Duodenal mucosa (tissue), 2 donors: ENCODE data around the gene GID8.

Experiments used
- H3K27ac ChIP-seq: one replicate; pipeline ENCODE4 v1.7.0; 2013; ENCODE audit warnings: low read depth, low read length
- H3K27me3 ChIP-seq, 2 donors: one replicate each; pipeline ENCODE4 v1.7.0; 2013; ENCODE audit warnings: low read length in 2 of 2, control low read depth in 1 of 2; ENCODE audit not compliant: insufficient read depth in 2 of 2, control insufficient read depth in 1 of 2
- H3K36me3 ChIP-seq, 2 donors: one replicate each; pipeline ENCODE4 v1.7.0; 2013; ENCODE audit warnings: low read length in 2 of 2, control low read depth in 1 of 2; ENCODE audit not compliant: insufficient read depth in 2 of 2, control insufficient read depth in 1 of 2
- H3K4me1 ChIP-seq, 2 donors: one replicate each; pipeline ENCODE4 v1.7.0; 2013; ENCODE audit warnings: low read length in 2 of 2, control low read depth in 1 of 2; ENCODE audit not compliant: insufficient read depth in 2 of 2, control insufficient read depth in 1 of 2
- H3K4me3 ChIP-seq, 2 donors: one replicate each; pipeline ENCODE4 v1.7.0; 2013; ENCODE audit warnings: low read length in 2 of 2, low read depth in 1 of 2
- H3K9ac ChIP-seq, 2 donors: one replicate each; pipeline ENCODE4 v1.7.0; 2013; ENCODE audit warnings: low read length in 2 of 2, low read depth in 1 of 2
- H3K9me3 ChIP-seq, 2 donors: one replicate each; pipeline ENCODE4 v1.7.0; 2013; ENCODE audit warnings: low read length in 2 of 2, control low read depth in 1 of 2; ENCODE audit not compliant: control insufficient read depth in 1 of 2

The GID8 gene

DNA sequence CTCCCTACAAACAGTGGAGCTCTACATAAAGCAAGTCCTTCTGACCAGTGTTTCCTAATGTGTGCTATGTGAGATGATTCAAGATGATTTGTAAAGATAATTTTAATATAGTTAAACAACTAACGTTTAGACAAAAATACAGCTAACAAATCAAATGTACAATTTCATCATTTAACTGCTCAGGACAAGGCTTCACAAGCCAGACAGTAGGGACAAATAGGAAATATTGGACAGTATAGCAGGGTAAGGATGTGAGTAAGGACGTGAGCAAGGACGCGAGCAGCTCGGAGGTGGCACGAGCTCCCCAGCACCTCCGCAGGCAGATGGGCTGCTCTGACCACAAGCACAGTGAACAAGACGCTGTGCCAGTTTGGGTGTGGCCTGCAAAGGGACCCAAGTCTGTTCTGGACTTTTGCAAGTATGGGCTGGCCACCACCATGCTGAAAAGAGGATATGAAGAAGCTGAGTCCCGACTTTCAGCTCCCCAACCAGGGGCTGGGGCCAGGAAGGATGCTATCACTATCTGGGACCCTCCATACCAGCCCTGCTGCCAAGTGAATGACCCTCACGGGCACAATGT, 26.2 kb upstream of the GID8 start:
- Histone ChIP-seq H3K9me3 (no peaks in the 10 kb centered on the region), H3K36me3 (peaks cover 48 to 61% of the 10 kb centered on the region in 2 donors), H3K4me3 (no peak overlapping the region), H3K27ac (no peak overlapping the region), H3K9ac (no peak overlapping the region), H3K27me3 (no peaks in the 10 kb centered on the region), H3K4me1 (peaks cover 17 to 19% of the 10 kb centered on the region in 2 donors)

DNA sequence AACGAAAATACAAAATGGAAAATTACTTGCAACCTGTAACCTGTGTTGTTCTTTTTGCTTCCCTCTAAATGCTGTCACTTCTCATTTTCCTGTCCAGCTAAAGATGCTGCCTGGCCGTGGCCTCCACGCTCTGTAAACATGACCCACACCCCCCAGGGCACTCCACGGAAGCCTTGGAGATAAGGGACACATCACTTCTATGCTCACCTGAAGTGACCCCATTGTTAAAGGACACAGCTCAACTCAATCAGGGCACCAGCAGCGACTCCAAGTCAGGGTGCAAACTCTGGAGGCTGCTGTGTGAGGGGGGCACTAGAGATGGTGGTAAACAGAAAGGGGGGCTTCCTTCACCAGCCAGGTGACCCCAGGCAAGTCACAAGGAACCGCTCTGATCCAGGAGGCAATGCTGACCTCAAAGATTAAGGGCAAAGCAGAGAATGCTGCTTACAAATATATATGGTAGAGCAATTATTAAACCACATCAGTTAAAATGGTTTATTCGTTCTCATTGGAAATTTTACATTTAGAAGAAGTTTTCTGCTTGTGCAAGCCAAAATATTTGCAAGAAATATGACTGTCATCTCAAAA, 24.8 kb upstream of the GID8 start:
- Histone ChIP-seq H3K9ac (no peak overlapping the region), H3K4me3 (no peak overlapping the region), H3K36me3 (peaks cover 38 to 47% of the 10 kb centered on the region in 2 donors), H3K4me1 (peaks cover 31% of the 10 kb centered on the region in 2 donors), H3K27me3 (no peaks in the 10 kb centered on the region), H3K27ac (no peak overlapping the region), H3K9me3 (no peaks in the 10 kb centered on the region)

DNA sequence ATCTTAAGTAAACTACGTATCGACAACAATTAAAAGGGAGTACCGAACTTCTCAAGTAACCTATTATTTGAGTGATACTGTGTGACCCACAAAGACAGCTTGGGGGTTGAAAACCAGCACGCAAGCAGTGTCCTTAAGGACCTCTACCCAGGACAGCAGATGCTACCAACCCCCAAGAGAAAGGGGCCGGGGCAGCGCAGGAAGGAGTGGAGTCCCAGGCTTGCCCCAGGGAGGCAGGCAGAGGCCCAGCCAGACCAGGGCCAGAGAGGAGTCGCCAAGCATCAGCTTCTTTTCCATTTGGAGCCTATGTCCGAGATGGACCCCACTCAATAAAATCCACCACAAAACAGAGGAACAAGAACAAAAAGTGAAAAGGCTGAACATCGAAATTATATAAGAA, 23.5 kb upstream of the GID8 start:
- no peaks in the 10 kb centered on the region for H3K9me3 ChIP-seq
- H3K4me1 ChIP-seq, result peaks cover 40 to 41% of the 10 kb centered on the region in 2 donors
- no peak overlapping the region for H3K27ac ChIP-seq
- H3K4me3 ChIP-seq, result no peak overlapping the region
- H3K27me3 ChIP-seq, result no peaks in the 10 kb centered on the region
- H3K9ac ChIP-seq, result no peak overlapping the region
- H3K36me3 ChIP-seq, result peaks cover 31 to 34% of the 10 kb centered on the region in 2 donors

GRCh38 chr20:62914970-62915457, 22.9 kb upstream of the GID8 start:
- Histone ChIP-seq H3K4me3 (peak overlapping the region in 1 of 2 donors; percentile 38), H3K9ac (no peak overlapping the region), H3K27me3 (no peaks in the 10 kb centered on the region), H3K27ac (no peak overlapping the region), H3K4me1 (peaks cover 46% of the 10 kb centered on the region in 2 donors), H3K9me3 (no peaks in the 10 kb centered on the region), H3K36me3 (peaks cover 25 to 28% of the 10 kb centered on the region in 2 donors)

DNA sequence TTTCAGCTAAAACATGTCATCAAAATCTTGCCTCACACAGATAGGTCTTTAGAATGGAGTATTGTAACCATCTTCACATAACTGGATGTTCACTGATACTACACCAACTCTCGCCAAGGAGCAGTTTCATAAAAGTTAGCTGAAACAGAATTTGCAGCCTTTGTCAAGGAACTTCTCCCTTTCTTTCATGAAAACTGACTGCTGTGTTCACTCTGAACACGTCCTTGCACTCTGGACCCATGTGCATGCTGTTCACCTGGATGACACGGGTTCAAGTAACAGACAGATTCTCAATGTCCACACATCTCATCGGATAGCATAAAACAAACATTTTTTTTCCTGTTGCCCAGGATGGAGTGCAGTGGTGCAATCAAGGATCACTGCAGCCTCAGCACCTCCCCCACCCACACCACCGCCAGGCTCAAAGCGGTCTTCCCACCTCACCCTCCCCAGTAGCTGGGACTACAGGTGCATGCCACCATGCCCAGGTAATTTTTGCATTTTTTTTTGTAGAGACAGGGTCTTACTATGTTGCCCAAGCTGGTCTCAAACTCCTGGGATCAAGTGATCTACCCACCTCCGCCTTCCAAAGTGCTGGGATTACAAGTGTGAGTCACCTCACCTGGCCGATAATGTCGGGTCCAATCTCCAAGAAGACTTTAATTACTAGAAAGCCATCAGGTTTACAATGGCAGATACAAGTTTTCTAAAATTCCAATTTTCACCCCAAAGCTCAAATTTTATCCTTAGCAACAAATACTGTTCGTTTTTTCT, 21.1 kb upstream of the GID8 start:
- Histone ChIP-seq H3K9me3 (no peaks in the 10 kb centered on the region), H3K4me3 (no peak overlapping the region), H3K4me1 (peaks cover 60 to 64% of the 10 kb centered on the region in 2 donors), H3K36me3 (peaks cover 8 to 10% of the 10 kb centered on the region in 2 donors), H3K27me3 (no peaks in the 10 kb centered on the region), H3K27ac (no peak overlapping the region), H3K9ac (no peak overlapping the region)

DNA sequence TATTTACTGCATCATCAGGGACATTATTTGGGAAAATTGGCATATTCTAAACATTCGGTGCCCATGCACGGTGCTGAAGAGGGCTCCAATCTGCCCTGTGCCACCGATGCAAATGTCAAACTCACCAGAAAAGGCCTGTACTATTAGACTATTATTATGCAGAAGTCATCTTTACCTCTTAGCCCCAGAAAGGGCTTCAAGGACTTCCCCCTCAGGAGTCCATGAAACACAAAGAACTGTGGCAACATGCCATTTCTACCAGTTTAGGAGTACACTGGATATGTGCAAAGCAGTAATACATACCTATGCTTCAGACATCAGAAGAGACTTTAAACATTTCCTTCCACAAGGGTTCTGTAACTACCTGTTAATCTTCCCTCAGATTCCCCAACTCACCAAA, 20.2 kb upstream of the GID8 start:
- H3K9ac ChIP-seq, result no peak overlapping the region
- peaks cover 66 to 72% of the 10 kb centered on the region in 2 donors for H3K4me1 ChIP-seq
- H3K9me3 ChIP-seq, result no peaks in the 10 kb centered on the region
- H3K4me3 ChIP-seq, result no peak overlapping the region
- no peaks in the 10 kb centered on the region for H3K27me3 ChIP-seq
- H3K27ac ChIP-seq, result no peak overlapping the region
- peaks cover 5 to 6% of the 10 kb centered on the region in 2 donors for H3K36me3 ChIP-seq

DNA sequence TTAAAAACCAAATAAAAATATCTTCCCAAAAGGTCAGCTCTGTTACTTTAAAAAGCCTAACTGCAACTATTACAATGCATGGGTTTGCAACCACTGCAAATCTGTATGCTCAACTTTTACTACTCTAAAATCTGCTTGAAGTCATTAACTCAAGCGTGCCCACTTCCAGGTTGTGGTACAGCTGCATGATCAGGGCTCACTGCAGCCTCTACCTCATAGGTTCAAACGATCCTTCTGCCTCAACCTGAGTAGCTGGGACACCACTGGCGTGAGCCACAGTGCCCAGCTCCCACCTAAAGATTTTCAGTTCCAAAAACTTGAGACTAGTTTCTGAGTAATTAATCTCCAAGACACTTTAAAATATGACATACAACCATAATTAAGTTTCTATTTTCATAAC, 19.8 kb upstream of the GID8 start:
- Histone ChIP-seq H3K36me3 (peaks cover 2 to 3% of the 10 kb centered on the region in 2 donors), H3K9me3 (no peaks in the 10 kb centered on the region), H3K27me3 (no peaks in the 10 kb centered on the region), H3K9ac (no peak overlapping the region), H3K4me3 (no peak overlapping the region), H3K4me1 (peaks cover 68 to 76% of the 10 kb centered on the region in 2 donors), H3K27ac (no peak overlapping the region)

DNA sequence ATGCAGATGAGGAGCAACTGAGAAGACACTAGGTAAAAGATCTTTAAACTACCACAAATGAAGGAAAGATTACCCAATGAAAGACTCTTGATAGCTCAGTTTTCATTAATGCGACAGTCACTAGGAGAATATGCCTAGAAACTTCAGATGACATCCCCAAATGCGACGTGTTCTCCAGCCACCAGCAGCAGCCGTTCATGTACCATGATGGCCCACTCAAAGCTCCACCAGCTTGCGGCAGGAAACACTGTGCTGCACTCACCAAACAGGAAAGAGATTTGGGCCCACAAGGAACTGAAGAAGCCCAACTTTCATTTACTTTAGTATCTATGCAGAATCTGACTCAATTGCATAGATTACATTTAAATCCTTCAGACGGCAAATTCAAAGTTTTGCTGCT, 19.1 kb upstream of the GID8 start:
- Histone ChIP-seq H3K36me3 (no peaks in the 10 kb centered on the region), H3K4me3 (no peak overlapping the region), H3K4me1 (peaks cover 69 to 82% of the 10 kb centered on the region in 2 donors), H3K9ac (no peak overlapping the region), H3K27ac (no peak overlapping the region), H3K9me3 (no peaks in the 10 kb centered on the region), H3K27me3 (no peaks in the 10 kb centered on the region)

GRCh38 chr20:62920039-62920645, 17.8 kb upstream of the GID8 start:
- H3K4me3 ChIP-seq, result no peak overlapping the region
- no peaks in the 10 kb centered on the region for H3K27me3 ChIP-seq
- H3K9me3 ChIP-seq, result no peaks in the 10 kb centered on the region
- peaks cover 73 to 89% of the 10 kb centered on the region in 2 donors for H3K4me1 ChIP-seq
- H3K27ac ChIP-seq, result no peak overlapping the region
- no peak overlapping the region for H3K9ac ChIP-seq
- no peaks in the 10 kb centered on the region for H3K36me3 ChIP-seq
